ENCODE results near the gene FMC1. TPM values are rescaled to one million over a fixed set of nuclear protein-coding genes. Genes with fewer than 3 reads are reported as not detected.

The FMC1 gene
- total RNA-seq, 1 donor from 2014 or later: 1.6 TPM

GRCh38 chr7:139389091-139389490 is 48.0 kb downstream of the FMC1 start:
- FAIRE-seq: no peak
- DNase-seq (ENCODE audit: low read depth): no peak
- Histone ChIP-seq H3K4me3 (ENCODE audit: low read depth, low read length) (no peak overlapping the region), H3K27me3 (ENCODE audit: control insufficient read depth, insufficient read depth, low read length) (no peaks in the 10 kb centered on the region), H3K36me3 (ENCODE audit: control insufficient read depth, insufficient read depth, low read length) (peaks cover 10% of the 10 kb centered on the region)
- no peak for TF ChIP-seq CTCF (IDR thresholded peaks at IDR 0.05; ENCODE audit: insufficient read depth, low read length, severe bottlenecking)

GRCh38 chr7:139389774-139390173 is 48.6 kb downstream of the FMC1 start:
- DNase-seq (ENCODE audit: low read depth) (no peak), FAIRE-seq (no peak)
- Histone ChIP-seq H3K4me3 (ENCODE audit: low read depth, low read length) (no peak overlapping the region), H3K36me3 (ENCODE audit: control insufficient read depth, insufficient read depth, low read length) (peaks cover 10% of the 10 kb centered on the region), H3K27me3 (ENCODE audit: control insufficient read depth, insufficient read depth, low read length) (no peaks in the 10 kb centered on the region)
- no peak for TF ChIP-seq CTCF (IDR thresholded peaks at IDR 0.05; ENCODE audit: insufficient read depth, low read length, severe bottlenecking)

GRCh38 chr7:139393621-139394211 is 52.6 kb downstream of the FMC1 start:
- FAIRE-seq (no peak), DNase-seq (ENCODE audit: low read depth) (no peak)
- Histone ChIP-seq H3K4me3 (ENCODE audit: low read depth, low read length) (no peak overlapping the region), H3K27me3 (ENCODE audit: control insufficient read depth, insufficient read depth, low read length) (no peaks in the 10 kb centered on the region), H3K36me3 (ENCODE audit: control insufficient read depth, insufficient read depth, low read length) (peaks cover 9% of the 10 kb centered on the region)
- TF ChIP-seq CTCF (IDR thresholded peaks at IDR 0.05; ENCODE audit: insufficient read depth, low read length, severe bottlenecking): no peak

- FAIRE-seq (no peak), DNase-seq (ENCODE audit: low read depth) (no peak)
- H3K27me3 ChIP-seq (ENCODE audit: control insufficient read depth, insufficient read depth, low read length): no peaks in the 10 kb centered on the region
- H3K4me3 ChIP-seq (ENCODE audit: low read depth, low read length): no peak overlapping the region
- TF ChIP-seq CTCF (IDR thresholded peaks at IDR 0.05; ENCODE audit: insufficient read depth, low read length, severe bottlenecking): no peak
- H3K36me3 ChIP-seq (ENCODE audit: control insufficient read depth, insufficient read depth, low read length): peaks cover 8% of the 10 kb centered on the region
These were observed 53.4 kb downstream of the FMC1 start for GRCh38 chr7:139394540-139394939.

Other genes starting within 250 kb of the FMC1 start
- 10.6 and 11.3 TPM in 2 replicates for gene ZC3HAV1, start 231.6 kb upstream of the FMC1 start, total RNA-seq
- gene UBN2, start 110.1 kb upstream of the FMC1 start, total RNA-seq: 5.0 and 5.8 TPM in 2 replicates
- 52.7 and 71.9 TPM in 2 replicates for gene LUC7L2, start 18.6 kb downstream of the FMC1 start, total RNA-seq
- gene KLRG2, start 142.3 kb downstream of the FMC1 start, total RNA-seq: 1.1 and 1.8 TPM in 2 replicates
- gene CLEC2L, start 182.3 kb downstream of the FMC1 start, total RNA-seq: not detected in 2 replicates

Data from bronchial epithelial cell (primary cell).